GM19099 (cell line): ENCODE data around the gene GLIS1.

Experiments used
- POLR2A ChIP-seq: IDR thresholded peaks from 3 replicates; pipeline ENCODE4 v1.6.1; 2011; ENCODE audit warnings: low read depth; ENCODE audit not compliant: insufficient read length; ENCODE audit errors: extremely low read depth

GLIS1 gene

GRCh38 chr1:53730224-53730865 is 8.6 kb downstream of the GLIS1 start:
- no peak for TF ChIP-seq POLR2A

- TF ChIP-seq POLR2A: no peak
Measured at GRCh38 chr1:53729456-53730223, 9.3 kb downstream of the GLIS1 start.

GRCh38 chr1:53728702-53729455 is 10.1 kb downstream of the GLIS1 start:
- TF ChIP-seq POLR2A: no peak

- no peak for TF ChIP-seq POLR2A
Measured at GRCh38 chr1:53728196-53728595, 10.8 kb downstream of the GLIS1 start.

- no peak for TF ChIP-seq POLR2A
Measured at GRCh38 chr1:53727461-53728092, 11.4 kb downstream of the GLIS1 start.

- TF ChIP-seq POLR2A: no peak
Measured at GRCh38 chr1:53726009-53726600, 12.9 kb downstream of the GLIS1 start.

- TF ChIP-seq POLR2A: no peak
Measured at GRCh38 chr1:53725238-53725689, 13.7 kb downstream of the GLIS1 start.

- no peak for TF ChIP-seq POLR2A
Measured at GRCh38 chr1:53722025-53722424, 16.9 kb downstream of the GLIS1 start.

- no peak for TF ChIP-seq POLR2A
Measured at GRCh38 chr1:53721088-53721487, 17.9 kb downstream of the GLIS1 start.

GRCh38 chr1:53719469-53719868 is 19.5 kb downstream of the GLIS1 start:
- no peak for TF ChIP-seq POLR2A

- TF ChIP-seq POLR2A: no peak
Measured at GRCh38 chr1:53718443-53718842, 20.5 kb downstream of the GLIS1 start.

- no peak for TF ChIP-seq POLR2A
Measured at GRCh38 chr1:53717025-53717804, 21.7 kb downstream of the GLIS1 start.

- TF ChIP-seq POLR2A: no peak
Measured at GRCh38 chr1:53716150-53716549, 22.8 kb downstream of the GLIS1 start.

GRCh38 chr1:53715478-53715877 is 23.5 kb downstream of the GLIS1 start:
- TF ChIP-seq POLR2A: no peak
